HAP-1 (cell line): ENCODE results near the gene CHST11.
A peak's percentile ranks its signal among the peaks of the same experiment; 100 is the strongest.

Experiments
- DNase-seq, 2 experiments: peaks; one replicate each; pipeline ENCODE4 v3.0.0-alpha.2; 2016 to 2020; ENCODE audit warnings: low spot score in 2 of 2
- H3K27me3 ChIP-seq: fragments of 250-450 bp; sonication (Bioruptor Pico); 2 replicates; pipeline ENCODE4 v1.5.1; 2020; ENCODE audit warnings: low read depth, mild to moderate bottlenecking, moderate library complexity
- H3K36me3 ChIP-seq: fragments of 250-450 bp; sonication (Bioruptor Pico); replicated peaks from 2 replicates; pipeline ENCODE4 v1.5.1; 2020; ENCODE audit warnings: mild to moderate bottlenecking
- H3K4me1 ChIP-seq: fragments of 250-450 bp; sonication (Bioruptor Pico); 2 replicates; pipeline ENCODE4 v1.5.1; 2020; ENCODE audit warnings: mild to moderate bottlenecking
- H3K4me3 ChIP-seq: fragments of 250-450 bp; sonication (Bioruptor Pico); 2 replicates; pipeline ENCODE4 v1.5.1; 2020; ENCODE audit warnings: mild to moderate bottlenecking, moderate library complexity
- H3K9me3 ChIP-seq: fragments of 250-450 bp; sonication (Bioruptor Pico); 2 replicates; pipeline ENCODE4 v1.5.1; 2020; ENCODE audit warnings: mild to moderate bottlenecking, moderate library complexity
- in situ Hi-C: fragments of 300-500 bp; cut with MboI; formaldehyde crosslinking; loops from 3 replicates; pipeline ENCODE4 v1.14.3; 2020; ENCODE audit warnings: low sequenced_read_pairs, inconsistent platforms, mixed read lengths

CHST11 gene

GRCh38 chr12:104758771-104759170 is 302.0 kb downstream of the CHST11 start:
- no peaks in the 10 kb centered on the region for H3K36me3 ChIP-seq
- no peaks in the 10 kb centered on the region for H3K27me3 ChIP-seq
- H3K9me3 ChIP-seq: no peaks in the 10 kb centered on the region; the same call in 1 of the 2 replicates
- H3K4me1 ChIP-seq: no peaks in the 10 kb centered on the region
- DNase-seq: no peak
- H3K4me3 ChIP-seq: no peak overlapping the region
- in situ Hi-C loops: no loop called here

- no peaks in the 10 kb centered on the region; the same call in 1 of the 2 replicates for H3K9me3 ChIP-seq
- no peaks in the 10 kb centered on the region for H3K4me1 ChIP-seq
- no peaks in the 10 kb centered on the region for H3K36me3 ChIP-seq
- DNase-seq: no peak
- H3K4me3 ChIP-seq: no peak overlapping the region
- in situ Hi-C loops: no loop called here
- no peaks in the 10 kb centered on the region for H3K27me3 ChIP-seq
Observed at GRCh38 chr12:104761091-104761490, 304.3 kb downstream of the CHST11 start.

- H3K4me1 ChIP-seq: no peaks in the 10 kb centered on the region
- no peaks in the 10 kb centered on the region for H3K36me3 ChIP-seq
- in situ Hi-C loops: no loop called here
- no peak for DNase-seq
- no peaks in the 10 kb centered on the region for H3K27me3 ChIP-seq
- no peak overlapping the region for H3K4me3 ChIP-seq
- no peaks in the 10 kb centered on the region; the same call in 1 of the 2 replicates for H3K9me3 ChIP-seq
Observed at GRCh38 chr12:104761611-104762010, 304.9 kb downstream of the CHST11 start.

GRCh38 chr12:104763168-104763805 is 306.5 kb downstream of the CHST11 start:
- no peaks in the 10 kb centered on the region for H3K27me3 ChIP-seq
- no peaks in the 10 kb centered on the region for H3K36me3 ChIP-seq
- no peak for DNase-seq
- H3K4me1 ChIP-seq: no peaks in the 10 kb centered on the region
- no peaks in the 10 kb centered on the region; the same call in 1 of the 2 replicates for H3K9me3 ChIP-seq
- no peak overlapping the region for H3K4me3 ChIP-seq
- in situ Hi-C loops: no loop called here

GRCh38 chr12:104764225-104765091 is 307.7 kb downstream of the CHST11 start:
- Histone ChIP-seq H3K4me1 (no peaks in the 10 kb centered on the region), H3K36me3 (no peaks in the 10 kb centered on the region), H3K27me3 (no peaks in the 10 kb centered on the region), H3K4me3 (no peak overlapping the region), H3K9me3 (no peaks in the 10 kb centered on the region)
- DNase-seq: peak in 1 of 2 experiments; percentile 13
- in situ Hi-C loops: no loop called here

GRCh38 chr12:104767261-104767660 is 310.5 kb downstream of the CHST11 start:
- in situ Hi-C loops: no loop called here
- H3K4me1 ChIP-seq: no peaks in the 10 kb centered on the region
- DNase-seq: no peak
- no peaks in the 10 kb centered on the region for H3K9me3 ChIP-seq
- no peak overlapping the region for H3K4me3 ChIP-seq
- no peaks in the 10 kb centered on the region for H3K27me3 ChIP-seq
- no peaks in the 10 kb centered on the region for H3K36me3 ChIP-seq

GRCh38 chr12:104768033-104768432 is 311.3 kb downstream of the CHST11 start:
- no peaks in the 10 kb centered on the region for H3K9me3 ChIP-seq
- no peak overlapping the region for H3K4me3 ChIP-seq
- H3K4me1 ChIP-seq: no peaks in the 10 kb centered on the region
- H3K36me3 ChIP-seq: no peaks in the 10 kb centered on the region
- no peak for DNase-seq
- in situ Hi-C loops: no loop called here
- no peaks in the 10 kb centered on the region for H3K27me3 ChIP-seq

- Histone ChIP-seq H3K9me3 (no peaks in the 10 kb centered on the region), H3K27me3 (no peaks in the 10 kb centered on the region), H3K4me1 (no peaks in the 10 kb centered on the region), H3K36me3 (no peaks in the 10 kb centered on the region), H3K4me3 (no peak overlapping the region)
- in situ Hi-C loops: no loop called here
- no peak for DNase-seq
Observed at GRCh38 chr12:104769144-104769561, 312.4 kb downstream of the CHST11 start.

GRCh38 chr12:104772336-104772735 is 315.6 kb downstream of the CHST11 start:
- H3K4me3 ChIP-seq: no peak overlapping the region
- H3K27me3 ChIP-seq: no peaks in the 10 kb centered on the region
- no peaks in the 10 kb centered on the region for H3K36me3 ChIP-seq
- no peak for DNase-seq
- no peaks in the 10 kb centered on the region for H3K4me1 ChIP-seq
- in situ Hi-C loops: no loop called here
- H3K9me3 ChIP-seq: no peaks in the 10 kb centered on the region

GRCh38 chr12:104775731-104776231 is 319.0 kb downstream of the CHST11 start:
- no peaks in the 10 kb centered on the region for H3K27me3 ChIP-seq
- no peak overlapping the region for H3K4me3 ChIP-seq
- H3K4me1 ChIP-seq: no peaks in the 10 kb centered on the region
- H3K9me3 ChIP-seq: no peaks in the 10 kb centered on the region; the same call in 1 of the 2 replicates
- DNase-seq: no peak
- in situ Hi-C loops: no loop called here
- no peaks in the 10 kb centered on the region for H3K36me3 ChIP-seq

GRCh38 chr12:104779134-104779533 is 322.4 kb downstream of the CHST11 start:
- Histone ChIP-seq H3K9me3 (no peaks in the 10 kb centered on the region; the same call in 1 of the 2 replicates), H3K4me3 (no peak overlapping the region), H3K4me1 (no peaks in the 10 kb centered on the region), H3K27me3 (0 out of 2 replicates have a peak, but pooled peaks cover 2% of the 10 kb centered on the region), H3K36me3 (no peaks in the 10 kb centered on the region)
- in situ Hi-C loops: no loop called here
- DNase-seq: no peak

GRCh38 chr12:104782296-104782695 is 325.5 kb downstream of the CHST11 start:
- Histone ChIP-seq H3K36me3 (no peaks in the 10 kb centered on the region), H3K4me1 (no peaks in the 10 kb centered on the region), H3K27me3 (0 out of 2 replicates have a peak, but pooled peaks cover 2% of the 10 kb centered on the region), H3K9me3 (no peaks in the 10 kb centered on the region; the same call in 1 of the 2 replicates), H3K4me3 (no peak overlapping the region)
- no peak for DNase-seq
- in situ Hi-C loops: no loop called here

GRCh38 chr12:104784592-104784991 is 327.8 kb downstream of the CHST11 start:
- Histone ChIP-seq H3K27me3 (0 out of 2 replicates have a peak, but pooled peaks cover 2% of the 10 kb centered on the region), H3K36me3 (no peaks in the 10 kb centered on the region), H3K4me1 (peaks cover 4% of the 10 kb centered on the region; the same call in 1 of the 2 replicates), H3K9me3 (no peaks in the 10 kb centered on the region; the same call in 1 of the 2 replicates), H3K4me3 (no peak overlapping the region)
- in situ Hi-C loops: no loop called here
- DNase-seq: no peak

GRCh38 chr12:104785886-104786285 is 329.1 kb downstream of the CHST11 start:
- DNase-seq: no peak
- Histone ChIP-seq H3K4me3 (no peak overlapping the region), H3K27me3 (0 out of 2 replicates have a peak, but pooled peaks cover 2% of the 10 kb centered on the region), H3K9me3 (no peaks in the 10 kb centered on the region; the same call in 1 of the 2 replicates), H3K36me3 (no peaks in the 10 kb centered on the region), H3K4me1 (peaks cover 4% of the 10 kb centered on the region; the same call in 1 of the 2 replicates)
- in situ Hi-C loops: no loop called here
